HG02798 (cell line): Measurements from ENCODE around the gene TPM4.

Experiments
- ATAC-seq: cut with Tn5 transposase; IDR thresholded peaks from one replicate; pipeline ENCODE4 v1.9.1; 2021; ENCODE audit warnings: mild to moderate bottlenecking; ENCODE audit not compliant: unreplicated experiment, poor library complexity

Gene TPM4

DNA sequence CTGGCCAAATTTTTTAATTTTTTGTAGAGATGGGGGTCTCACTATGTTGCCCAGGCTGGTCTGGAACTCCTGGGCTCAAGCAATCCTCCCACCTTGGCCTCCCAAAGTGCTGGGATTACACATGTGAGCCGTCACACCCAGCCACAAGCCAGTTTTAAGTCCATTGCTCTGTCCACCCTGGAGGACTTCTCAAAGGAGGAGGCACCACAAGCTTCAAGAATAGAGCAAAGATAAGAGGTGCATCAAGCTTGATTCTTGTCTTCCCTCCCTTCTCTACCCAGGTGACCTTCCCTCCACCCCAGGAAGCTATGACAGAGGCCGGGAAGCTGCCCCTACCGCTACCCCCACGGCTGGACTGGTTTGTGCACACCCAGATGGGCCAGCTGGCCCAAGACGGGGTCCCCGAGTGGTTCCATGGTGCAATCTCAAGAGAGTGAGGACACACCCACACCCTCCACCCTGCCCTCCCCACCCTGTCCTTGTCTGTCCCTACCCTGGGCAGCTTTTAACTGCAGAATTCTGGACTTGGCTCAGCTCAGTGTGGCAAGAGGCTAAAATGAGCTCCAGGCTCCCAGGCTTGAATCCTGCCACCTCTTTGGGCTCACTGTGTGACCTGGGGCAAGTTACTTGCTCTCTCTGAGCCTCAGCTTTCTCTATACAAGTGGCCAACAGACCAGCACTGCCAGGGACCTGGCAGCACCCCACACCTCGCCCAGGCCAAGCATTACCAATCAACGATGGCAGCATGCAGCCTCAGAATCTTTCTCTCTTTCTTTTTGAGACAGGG lies 72.3 kb downstream of the TPM4 start:
- ATAC-seq: no peak
